HG03460 (cell line): ENCODE data around the gene ILK.
A peak's percentile ranks its signal among the peaks of the same experiment; 100 is the strongest.

Experiments used
- ATAC-seq: cut with Tn5 transposase; IDR thresholded peaks from one replicate; pipeline ENCODE4 v1.9.1; 2021; ENCODE audit not compliant: unreplicated experiment

Gene ILK

GRCh38 chr11:6604790-6605189 lies 1.2 kb downstream of the ILK start:
- ATAC-seq, result no peak

GRCh38 chr11:6606471-6607189 lies 3.1 kb downstream of the ILK start:
- peak; percentile 51 for ATAC-seq

GRCh38 chr11:6607190-6607795 lies 3.7 kb downstream of the ILK start:
- no peak for ATAC-seq

GRCh38 chr11:6608011-6608410 lies 4.4 kb downstream of the ILK start:
- no peak for ATAC-seq

- no peak for ATAC-seq
These were observed 5.3 kb downstream of the ILK start for GRCh38 chr11:6608726-6609501.

- ATAC-seq, result no peak
These were observed 6.0 kb downstream of the ILK start for GRCh38 chr11:6609502-6610015.

GRCh38 chr11:6610591-6610990 lies 7.0 kb downstream of the ILK start:
- ATAC-seq, result no peak

- ATAC-seq, result peak; percentile 8
These were observed 7.8 kb downstream of the ILK start for GRCh38 chr11:6611092-6611962.

- no peak for ATAC-seq
These were observed 8.3 kb downstream of the ILK start for GRCh38 chr11:6611963-6612212.

GRCh38 chr11:6612213-6613041 lies 8.9 kb downstream of the ILK start, which contains the start of gene TAF10:
Gene TAF10 (minus strand): TSS chr11:6612216. CDS start chr11:6612189, 27 bp downstream.
- peak; percentile 93 for ATAC-seq

GRCh38 chr11:6613496-6613895 lies 9.9 kb downstream of the ILK start:
- no peak for ATAC-seq

- no peak for ATAC-seq
These were observed 10.9 kb downstream of the ILK start for GRCh38 chr11:6614446-6614845.

GRCh38 chr11:6615046-6615445 lies 11.5 kb downstream of the ILK start:
- ATAC-seq, result no peak

GRCh38 chr11:6615882-6616585 lies 12.5 kb downstream of the ILK start:
- ATAC-seq, result no peak

GRCh38 chr11:6616596-6617250 lies 13.1 kb downstream of the ILK start:
- no peak for ATAC-seq

- no peak for ATAC-seq
These were observed 13.8 kb downstream of the ILK start for GRCh38 chr11:6617315-6617781.

- peak; percentile 23 for ATAC-seq
These were observed 14.8 kb downstream of the ILK start for GRCh38 chr11:6618117-6619003.
